HFFc6 (cell line): ENCODE data around the gene RGS9BP. TPM values are rescaled to one million over a fixed set of nuclear protein-coding genes. Genes with fewer than 3 reads are reported as not detected.

Experiments
- DNase-seq: peaks from one replicate; pipeline ENCODE4 v3.0.0-alpha.2; 2018
- H3K27ac Mint-ChIP-seq: 2 replicates; pipeline ENCODE4 v1.8.0; 2020; ENCODE audit warnings: mild to moderate bottlenecking, mixed read lengths
- H3K27me3 Mint-ChIP-seq: 2 replicates; pipeline ENCODE4 v1.8.0; 2021; ENCODE audit warnings: mild to moderate bottlenecking, moderate library complexity, mixed read lengths; ENCODE audit not compliant: insufficient read depth
- H3K36me3 Mint-ChIP-seq: 2 replicates; pipeline ENCODE4 v1.8.0; 2021; ENCODE audit warnings: low read depth, mixed read lengths
- H3K4me1 Mint-ChIP-seq: 2 replicates; pipeline ENCODE4 v1.8.0; 2020; ENCODE audit warnings: low read depth, mixed read lengths
- H3K4me3 Mint-ChIP-seq: 2 replicates; pipeline ENCODE4 v1.8.0; 2020; ENCODE audit warnings: mild to moderate bottlenecking, moderate library complexity, mixed read lengths
- H3K9me3 Mint-ChIP-seq: 2 replicates; pipeline ENCODE4 v1.8.0; 2020; ENCODE audit warnings: mild to moderate bottlenecking, mixed read lengths
- CTCF ChIP-seq: fragments of 200-600 bp; sonication (generic); IDR thresholded peaks from 2 replicates; pipeline ENCODE4 v1.5.0; 2021; ENCODE audit warnings: antibody characterized with exemption, mild to moderate bottlenecking
- total RNA-seq, 6 experiments: library from RNA; stranded (reverse); fragmentation: NEBNext Ultra II Directional; extraction: Animal tissue kit (Norgen Biotek cat#: 25700); gene quantifications; 2 replicates in 1 of 6; 3 replicates in 5 of 6; pipeline ENCODE4 v1.2.3, GENCODE V29; 2021

RGS9BP gene
- total RNA-seq, 6 experiments from 2014 or later, result 0.16 to 0.38 (median 0.19) TPM

- TF ChIP-seq CTCF, result no peak
- peak; percentile 95 for DNase-seq
- Mint-ChIP-seq H3K27ac (peak within 1 kb of the TSS; percentile 81), H3K4me3 (peak within 1 kb of the TSS; percentile 97), H3K9me3 (no peaks in the 10 kb centered on the region), H3K27me3 (peaks cover 12% of the 10 kb centered on the region), H3K36me3 (peaks cover 6% of the 10 kb centered on the region; the same call in 1 of the 2 replicates), H3K4me1 (peaks cover 24% of the 10 kb centered on the region)
Observed at GRCh38 chr19:32674931-32675719, 523 bp upstream of the RGS9BP start, which contains the start of gene ANKRD27. Gene ANKRD27 (minus strand): TSS chr19:32675180. CDS start chr19:32659015, 16,165 bp downstream.

- TF ChIP-seq CTCF, result no peak; the same call in 1 of the 2 replicates
- Mint-ChIP-seq H3K36me3 (peaks cover 6% of the 10 kb centered on the region; the same call in 1 of the 2 replicates), H3K27ac (no peak overlapping the region), H3K27me3 (peaks cover 12% of the 10 kb centered on the region), H3K4me1 (peaks cover 21% of the 10 kb centered on the region), H3K4me3 (no peak overlapping the region), H3K9me3 (no peaks in the 10 kb centered on the region)
- DNase-seq, result no peak
Observed at GRCh38 chr19:32676186-32676894, 692 bp downstream of the RGS9BP start.

GRCh38 chr19:32676895-32677359 is 1.3 kb downstream of the RGS9BP start:
- Mint-ChIP-seq H3K4me1 (peaks cover 21% of the 10 kb centered on the region), H3K27ac (no peak overlapping the region), H3K27me3 (peaks cover 12% of the 10 kb centered on the region)

GRCh38 chr19:32677657-32678056 is 2.0 kb downstream of the RGS9BP start:
- no peak overlapping the region for H3K27ac Mint-ChIP-seq
- peaks cover 15% of the 10 kb centered on the region for H3K27me3 Mint-ChIP-seq
- no peaks in the 10 kb centered on the region for H3K9me3 Mint-ChIP-seq
- H3K36me3 Mint-ChIP-seq, result peaks cover 6% of the 10 kb centered on the region; the same call in 1 of the 2 replicates
- peaks cover 16% of the 10 kb centered on the region for H3K4me1 Mint-ChIP-seq
- 0 out of 2 replicates have a peak, but pooled peaks have one; percentile 21 for TF ChIP-seq CTCF
- DNase-seq, result no peak
- H3K4me3 Mint-ChIP-seq, result no peak overlapping the region

More at GRCh38 chr19:32676895-32677359, 1.3 kb downstream of the RGS9BP start:
- H3K9me3 Mint-ChIP-seq, result no peaks in the 10 kb centered on the region
- H3K36me3 Mint-ChIP-seq, result peaks cover 6% of the 10 kb centered on the region; the same call in 1 of the 2 replicates
- H3K4me3 Mint-ChIP-seq, result no peak overlapping the region
- no peak for DNase-seq
- no peak for TF ChIP-seq CTCF

- no peak overlapping the region for H3K4me3 Mint-ChIP-seq
- H3K27ac Mint-ChIP-seq, result no peak overlapping the region
- H3K36me3 Mint-ChIP-seq, result no peaks in the 10 kb centered on the region
- no peak for TF ChIP-seq CTCF
- H3K9me3 Mint-ChIP-seq, result no peaks in the 10 kb centered on the region
- no peaks in the 10 kb centered on the region for H3K4me1 Mint-ChIP-seq
- no peak for DNase-seq
- peaks cover 15% of the 10 kb centered on the region for H3K27me3 Mint-ChIP-seq
Observed at GRCh38 chr19:32680986-32681385, 5.3 kb downstream of the RGS9BP start.
